Stimulated activated CD4-positive, alpha-beta T cell treated with anti-CD3 and anti-CD28 coated beads, TNF-alpha, amount 100 ng/mL, for 1 hour (primary cell): ENCODE measurements around the gene TAF11L5.
"Not testable (repeated sequence)": the region's sequence is repeated elsewhere in the genome, so short reads cannot be mapped to it uniquely, and the experiment has no call there.

Experiments
- DNase-seq, 3 donors: peaks; one replicate each; pipeline ENCODE4 v3.0.0-alpha.2; 2020; ENCODE audit warnings: low read depth in 3 of 3, low spot score in 1 of 3

Gene TAF11L5

GRCh38 chr5:17524935-17525334 is at the start of gene TAF11L5:
TSS of gene TAF11L5 (plus strand) at chr5:17525235.
- not testable (repeated sequence) for DNase-seq

DNA sequence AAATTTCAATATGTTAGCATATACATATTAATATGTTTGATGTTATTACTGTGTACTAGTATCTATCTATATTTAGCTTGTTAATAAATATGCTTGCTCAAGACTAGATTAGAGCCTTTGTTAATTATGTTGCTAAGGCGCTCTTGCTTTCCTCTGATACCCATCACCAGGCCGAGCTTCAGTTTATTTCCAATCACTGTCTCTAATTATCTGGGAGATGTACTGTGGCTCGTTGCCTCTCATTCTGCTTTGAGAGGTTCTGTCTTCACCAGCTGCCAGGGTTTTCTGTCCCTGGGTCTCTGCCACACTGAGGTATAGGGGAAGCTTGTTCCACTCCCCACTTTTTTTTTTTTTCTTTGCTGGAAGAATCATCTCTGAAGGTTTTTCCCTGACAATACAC is 48.0 kb upstream of the TAF11L5 start:
- DNase-seq, result no peak

- DNase-seq, result no peak
These were observed 47.3 kb upstream of the TAF11L5 start for GRCh38 chr5:17477573-17478265.

DNA sequence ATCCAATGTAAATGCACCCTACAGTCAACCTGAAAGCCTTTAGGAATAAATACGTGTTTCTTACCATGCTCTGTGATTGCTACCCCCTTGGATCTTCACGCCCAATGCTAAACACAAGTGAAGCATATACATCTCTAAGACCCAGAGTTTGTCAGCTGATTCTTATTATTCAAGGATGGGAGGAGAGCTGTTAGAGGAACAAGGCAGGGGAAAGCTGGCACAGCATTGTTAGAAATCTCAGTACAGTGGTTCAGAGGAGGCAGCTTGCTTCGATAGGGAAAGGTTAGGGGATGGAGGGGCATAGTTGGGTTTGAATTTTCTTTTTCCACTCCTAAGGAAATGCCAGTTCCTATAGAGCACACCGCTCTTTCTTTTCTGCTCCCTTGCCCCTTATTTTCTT is 43.7 kb upstream of the TAF11L5 start:
- no peak for DNase-seq

DNA sequence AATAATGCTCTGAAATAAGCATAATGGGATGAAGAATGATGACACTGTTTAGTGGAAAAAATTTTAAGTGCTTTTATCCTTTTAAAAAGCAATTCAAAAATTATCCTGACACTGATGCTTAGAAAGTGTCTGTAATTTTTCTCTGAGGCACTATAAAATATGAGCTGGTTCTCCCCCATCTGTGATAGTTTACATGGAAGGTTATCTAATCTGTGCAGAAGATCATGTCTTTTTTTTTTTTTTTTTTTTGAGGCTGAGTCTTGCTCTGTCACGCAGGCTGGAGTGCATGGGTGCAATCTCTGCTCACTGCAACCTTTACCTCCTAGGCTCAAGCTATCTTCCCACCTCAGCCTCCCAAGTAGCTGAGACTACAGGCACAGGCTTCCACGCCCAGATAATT is 42.2 kb upstream of the TAF11L5 start:
- no peak for DNase-seq

- not testable (repeated sequence) for DNase-seq
These were observed 38.4 kb upstream of the TAF11L5 start for GRCh38 chr5:17486464-17487173.

DNA sequence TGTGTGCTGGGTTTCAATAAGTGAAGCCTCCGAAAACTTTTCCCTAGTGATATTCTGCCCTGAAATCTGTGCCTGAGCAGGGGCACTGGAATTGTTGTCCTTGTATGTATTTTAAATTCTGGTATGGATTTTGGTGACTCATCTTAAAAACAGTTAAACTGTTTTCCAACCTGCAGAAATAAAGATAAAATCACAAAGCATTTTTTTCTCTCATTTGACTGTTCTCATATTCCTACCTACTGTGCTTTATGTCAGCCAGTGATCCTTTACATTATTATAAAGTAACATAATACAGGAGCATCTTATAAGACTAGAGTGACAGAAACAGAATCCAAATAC is 37.9 kb upstream of the TAF11L5 start:
- no peak for DNase-seq

DNA sequence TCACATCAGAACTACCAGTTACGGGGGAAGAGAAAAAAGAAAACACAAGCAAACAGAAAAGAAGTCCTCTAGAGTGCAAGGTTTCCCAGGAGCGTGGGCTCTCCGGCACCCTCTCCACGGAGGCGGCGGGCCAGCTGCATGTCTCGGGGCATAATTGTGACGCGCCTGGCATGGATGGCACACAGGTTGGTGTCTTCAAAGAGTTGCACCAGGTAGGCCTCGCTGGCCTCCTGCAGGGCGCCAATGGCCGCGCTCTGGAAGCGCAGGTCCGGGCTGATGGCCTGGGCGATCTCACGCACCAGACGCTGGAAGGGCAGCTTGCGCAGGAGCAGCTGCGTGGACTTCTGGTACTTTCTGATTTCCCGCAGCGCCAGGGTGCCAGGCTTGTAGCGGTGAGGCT is 33.8 kb upstream of the TAF11L5 start:
- not testable (repeated sequence) for DNase-seq

- no peak for DNase-seq
These were observed 32.3 kb upstream of the TAF11L5 start for GRCh38 chr5:17492770-17493169.

- DNase-seq, result no peak
These were observed 27.6 kb upstream of the TAF11L5 start for GRCh38 chr5:17497446-17497845.

- DNase-seq, result not testable (repeated sequence)
These were observed 27.1 kb upstream of the TAF11L5 start, which contains the start of gene TAF11L2 for GRCh38 chr5:17497931-17498330. TSS of gene TAF11L2 (plus strand) at chr5:17498231.

GRCh38 chr5:17511775-17512325 is 13.2 kb upstream of the TAF11L5 start:
- no peak for DNase-seq

GRCh38 chr5:17517526-17517925 is 7.5 kb upstream of the TAF11L5 start:
- DNase-seq, result not testable (repeated sequence)

- DNase-seq, result not testable (repeated sequence)
These were observed 7.0 kb upstream of the TAF11L5 start, which contains the start of gene TAF11L3 for GRCh38 chr5:17518067-17518466. TSS of gene TAF11L3 (plus strand) at chr5:17518367.

GRCh38 chr5:17519508-17519907 is 5.5 kb upstream of the TAF11L5 start:
- DNase-seq, result not testable (repeated sequence)

DNA sequence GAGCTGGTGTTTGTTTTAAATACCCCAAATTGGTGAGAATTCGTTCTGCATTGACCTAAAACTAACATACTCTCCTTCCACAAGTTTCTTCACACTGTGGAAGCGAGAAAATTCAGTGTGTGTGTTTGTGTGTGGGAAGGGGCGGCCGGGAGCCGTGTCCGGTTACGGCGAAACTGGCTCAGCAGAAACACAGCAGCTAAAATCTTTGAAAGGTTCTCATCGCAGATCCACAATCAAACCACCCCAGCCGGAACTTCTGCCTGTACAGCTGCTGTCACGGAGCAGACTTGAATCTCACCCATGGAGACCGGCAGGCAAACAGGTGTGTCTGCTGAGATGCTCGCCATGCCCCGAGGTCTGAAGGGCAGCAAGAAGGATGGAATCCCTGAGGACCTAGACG is 3.5 kb upstream of the TAF11L5 start, which contains the start of gene TAF11L4:
Gene TAF11L4, plus strand, starts transcription at position 301 of the 400 bp plus-strand sequence.
- not testable (repeated sequence) for DNase-seq

DNA sequence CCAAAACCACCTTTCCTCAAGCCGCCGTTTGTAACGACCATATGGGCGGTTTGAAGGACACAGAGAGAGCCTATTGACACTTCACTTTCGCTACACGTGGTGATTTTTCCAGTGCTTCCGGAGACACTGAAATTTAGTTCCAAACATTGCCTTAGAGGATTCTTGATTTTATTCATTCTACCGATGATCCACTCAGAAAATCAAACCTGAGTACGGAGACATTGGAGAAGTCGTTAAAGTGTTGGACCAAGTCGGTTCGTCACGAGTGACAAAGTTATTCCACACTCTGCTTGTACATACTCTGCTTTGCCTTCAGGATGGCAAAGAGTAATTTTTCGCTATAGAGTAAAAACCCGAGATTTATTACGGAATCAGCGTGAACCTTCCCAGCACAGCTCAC is 1.5 kb downstream of the TAF11L5 start:
- DNase-seq, result not testable (repeated sequence)

DNA sequence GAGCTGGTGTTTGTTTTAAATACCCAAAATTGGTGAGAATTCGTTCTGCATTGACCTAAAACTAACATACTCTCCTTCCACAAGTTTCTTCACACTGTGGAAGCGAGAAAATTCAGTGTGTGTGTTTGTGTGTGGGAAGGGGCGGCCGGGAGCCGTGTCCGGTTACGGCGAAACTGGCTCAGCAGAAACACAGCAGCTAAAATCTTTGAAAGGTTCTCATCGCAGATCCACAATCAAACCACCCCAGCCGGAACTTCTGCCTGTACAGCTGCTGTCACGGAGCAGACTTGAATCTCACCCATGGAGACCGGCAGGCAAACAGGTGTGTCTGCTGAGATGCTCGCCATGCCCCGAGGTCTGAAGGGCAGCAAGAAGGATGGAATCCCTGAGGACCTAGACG is 3.3 kb downstream of the TAF11L5 start, which contains the start of gene TAF11L6:
Gene TAF11L6, plus strand, starts transcription at position 301 of the 400 bp plus-strand sequence.
- not testable (repeated sequence) for DNase-seq
